Fibroblast of lung (primary cell): ENCODE data around the gene LCA5L.

Experiments
- EZH2 ChIP-seq: IDR thresholded peaks from 2 replicates; pipeline ENCODE4 v1.5.1; 2012; ENCODE audit warnings: low read length, control low read depth, mild to moderate bottlenecking; ENCODE audit errors: missing control alignments
- TF ChIP-seq, protein P1 (sequence below), 2 donors: IDR thresholded peaks in 1 of 2; conservative IDR thresholded peaks in 1 of 2; 1 replicate in 1 of 2; 2 replicates in 1 of 2; pipeline ENCODE4 v1.5.1; 2011 to 2012; ENCODE audit warnings: low read length in 2 of 2, control low read depth in 1 of 2, inconsistent platforms in 1 of 2, low read depth in 1 of 2, mild to moderate bottlenecking in 1 of 2

DNA sequence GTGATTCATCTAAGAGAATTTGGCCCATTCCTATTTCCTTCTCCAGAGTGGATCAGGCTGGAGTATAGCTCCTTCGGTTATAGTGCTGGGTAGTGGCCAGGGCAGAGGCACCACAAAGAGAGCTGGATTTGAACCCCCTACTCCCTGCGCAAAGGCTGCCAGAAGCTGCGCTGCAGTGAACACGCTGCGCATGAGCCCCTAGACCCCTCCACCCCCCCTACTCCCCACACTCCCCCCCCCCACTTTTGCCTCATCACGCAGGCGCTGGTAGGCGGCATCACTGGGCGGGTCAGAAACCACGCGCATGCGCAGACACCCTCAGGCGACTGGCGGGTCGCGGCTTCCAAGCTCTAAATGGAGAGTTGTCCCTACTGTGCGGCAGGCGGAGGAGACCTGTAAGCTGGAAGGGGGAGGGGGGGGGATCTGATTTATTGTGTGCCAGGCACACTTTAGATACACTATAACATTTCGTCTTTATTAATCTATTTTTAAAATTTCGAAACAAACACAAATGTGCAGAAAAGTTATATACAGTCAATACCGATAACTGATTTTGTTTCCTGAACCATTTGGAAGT, 58.0 kb downstream of the LCA5L start:
- TF ChIP-seq, protein P1, sequence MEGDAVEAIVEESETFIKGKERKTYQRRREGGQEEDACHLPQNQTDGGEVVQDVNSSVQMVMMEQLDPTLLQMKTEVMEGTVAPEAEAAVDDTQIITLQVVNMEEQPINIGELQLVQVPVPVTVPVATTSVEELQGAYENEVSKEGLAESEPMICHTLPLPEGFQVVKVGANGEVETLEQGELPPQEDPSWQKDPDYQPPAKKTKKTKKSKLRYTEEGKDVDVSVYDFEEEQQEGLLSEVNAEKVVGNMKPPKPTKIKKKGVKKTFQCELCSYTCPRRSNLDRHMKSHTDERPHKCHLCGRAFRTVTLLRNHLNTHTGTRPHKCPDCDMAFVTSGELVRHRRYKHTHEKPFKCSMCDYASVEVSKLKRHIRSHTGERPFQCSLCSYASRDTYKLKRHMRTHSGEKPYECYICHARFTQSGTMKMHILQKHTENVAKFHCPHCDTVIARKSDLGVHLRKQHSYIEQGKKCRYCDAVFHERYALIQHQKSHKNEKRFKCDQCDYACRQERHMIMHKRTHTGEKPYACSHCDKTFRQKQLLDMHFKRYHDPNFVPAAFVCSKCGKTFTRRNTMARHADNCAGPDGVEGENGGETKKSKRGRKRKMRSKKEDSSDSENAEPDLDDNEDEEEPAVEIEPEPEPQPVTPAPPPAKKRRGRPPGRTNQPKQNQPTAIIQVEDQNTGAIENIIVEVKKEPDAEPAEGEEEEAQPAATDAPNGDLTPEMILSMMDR (conservative IDR thresholded peaks at IDR 0.05 in 1 of 2, IDR thresholded peaks at IDR 0.05 in 1 of 2; ENCODE audit: low read depth in 1 of 2, low read length in 2 of 2): no peak
- TF ChIP-seq EZH2: no peak
